IgD-negative memory B cell (primary cell): ENCODE measurements around the gene TAF1D. TPM values are rescaled to one million over a fixed set of nuclear protein-coding genes. Genes with fewer than 3 reads are reported as not detected.
"Not testable (repeated sequence)": the region's sequence is repeated elsewhere in the genome, so short reads cannot be mapped to it uniquely, and the experiment has no call there.

Experiments used
- H3K27ac Mint-ChIP-seq, 3 donors: one replicate each; pipeline ENCODE4 v1.8.0; 2020 to 2022; ENCODE audit warnings: mild to moderate bottlenecking in 3 of 3, mixed read lengths in 3 of 3, moderate library complexity in 1 of 3
- H3K27me3 Mint-ChIP-seq: one replicate; pipeline ENCODE4 v1.8.0; 2021; ENCODE audit warnings: mixed read lengths
- H3K36me3 Mint-ChIP-seq: one replicate; pipeline ENCODE4 v1.8.0; 2020; ENCODE audit warnings: mild to moderate bottlenecking, mixed read lengths
- H3K4me1 Mint-ChIP-seq, 3 donors: one replicate each; pipeline ENCODE4 v1.8.0; 2020 to 2022; ENCODE audit warnings: mixed read lengths in 3 of 3, mild to moderate bottlenecking in 1 of 3
- H3K4me3 Mint-ChIP-seq, 4 donors: one replicate each; pipeline ENCODE4 v1.8.0; 2020 to 2022; ENCODE audit warnings: mild to moderate bottlenecking in 4 of 4, mixed read lengths in 4 of 4, moderate library complexity in 3 of 4
- H3K9me3 Mint-ChIP-seq, 3 donors: one replicate each; pipeline ENCODE4 v1.8.0; 2020 to 2021; ENCODE audit warnings: mixed read lengths in 3 of 3, mild to moderate bottlenecking in 1 of 3
- polyA plus RNA-seq: library from polyadenylated mRNA; unstranded; fragments of 300-500 nt; fragmentation: Illumina TruSeq; gene quantifications from one replicate; pipeline ENCODE4 v1.2.3, GENCODE V29; 2021

TAF1D gene, protein sequence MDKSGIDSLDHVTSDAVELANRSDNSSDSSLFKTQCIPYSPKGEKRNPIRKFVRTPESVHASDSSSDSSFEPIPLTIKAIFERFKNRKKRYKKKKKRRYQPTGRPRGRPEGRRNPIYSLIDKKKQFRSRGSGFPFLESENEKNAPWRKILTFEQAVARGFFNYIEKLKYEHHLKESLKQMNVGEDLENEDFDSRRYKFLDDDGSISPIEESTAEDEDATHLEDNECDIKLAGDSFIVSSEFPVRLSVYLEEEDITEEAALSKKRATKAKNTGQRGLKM
- 33.4 TPM for polyA plus RNA-seq

DNA sequence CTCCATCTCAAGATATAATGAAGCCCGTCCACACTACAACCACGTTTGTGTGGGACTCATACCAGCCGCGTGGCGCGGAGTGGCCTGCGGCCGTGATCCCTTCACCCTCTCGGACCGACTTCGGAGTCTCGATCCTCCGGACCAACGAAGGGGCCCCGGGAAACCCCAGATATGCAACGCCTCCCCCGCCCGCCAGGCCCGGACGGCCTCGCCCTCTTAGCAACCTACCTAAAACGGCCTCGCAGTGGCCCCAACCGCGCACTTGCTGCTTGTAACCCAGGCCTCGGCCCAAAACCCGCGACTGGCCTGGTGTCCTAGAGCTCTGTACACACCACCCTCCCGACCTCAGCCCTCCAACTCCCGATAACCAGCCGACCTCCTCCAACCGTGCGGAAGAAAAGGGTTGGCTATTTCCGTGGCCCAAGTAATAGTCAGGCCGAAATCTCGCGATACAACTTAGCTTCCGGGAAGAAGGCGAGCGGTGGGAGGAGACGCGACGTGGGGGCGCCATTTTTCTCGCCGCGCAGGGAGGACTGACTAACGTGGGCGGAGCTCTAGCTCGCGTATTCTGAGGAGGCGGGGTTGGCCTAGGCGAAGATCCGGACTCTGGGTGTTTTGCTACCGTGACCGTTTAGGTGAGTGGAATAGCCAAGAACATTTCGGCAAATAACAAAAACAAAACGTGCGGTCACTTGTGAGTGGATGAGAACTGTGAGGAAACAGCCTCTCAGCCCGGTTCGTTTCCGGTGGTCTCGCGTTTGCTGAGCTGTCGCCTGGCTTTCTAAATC is at the start of gene TAF1D, which contains the start of gene C11orf54:
TSS of gene TAF1D (minus strand) at position 402 of the 788 bp plus-strand sequence. CDS start 2,191 bp downstream, outside the sequence.
TSS of gene C11orf54 (plus strand) at position 579 of the 788 bp plus-strand sequence. CDS start 5,722 bp downstream, outside the sequence.
- Mint-ChIP-seq H3K27ac (peak within 1 kb of the TSS; percentile 96 to 100 (median 100)), H3K4me1 (peaks cover 40 to 50% (median 47%) of the 10 kb centered on the region in 3 donors), H3K4me3 (peak within 1 kb of the TSS; percentile 97 to 100 (median 100)), H3K9me3 (no peaks in the 10 kb centered on the region), H3K36me3 (peaks cover 8% of the 10 kb centered on the region), H3K27me3 (peaks cover 2% of the 10 kb centered on the region)

DNA sequence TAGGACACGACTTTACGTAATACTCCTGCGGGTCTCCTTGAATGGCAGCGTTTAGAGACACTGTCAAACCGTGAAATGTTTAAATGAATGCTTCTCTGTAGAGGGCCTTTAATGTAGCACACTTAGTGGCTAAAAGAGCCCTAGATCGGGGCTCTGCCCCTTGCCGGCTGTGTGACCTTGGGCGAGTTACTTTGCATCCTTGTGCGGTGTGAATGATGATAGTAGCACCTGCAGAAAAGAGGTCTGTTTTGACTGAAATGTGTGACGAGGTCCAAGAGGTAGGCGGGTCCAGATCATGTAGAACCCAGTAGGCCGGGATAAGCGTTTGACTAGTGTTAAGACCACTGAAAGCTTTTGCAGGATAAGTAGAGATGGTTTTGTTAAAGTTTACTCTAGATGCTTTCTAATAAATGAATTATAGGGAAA is 43.7 kb upstream of the TAF1D start:
- no peaks in the 10 kb centered on the region for H3K27me3 Mint-ChIP-seq
- H3K4me3 Mint-ChIP-seq: peak overlapping the region; percentile 93 to 100 (median 100)
- H3K36me3 Mint-ChIP-seq: peaks cover 4% of the 10 kb centered on the region
- peaks cover 0 to 2% (median 0%) of the 10 kb centered on the region in 3 donors for H3K9me3 Mint-ChIP-seq
- peaks cover 28 to 32% (median 28%) of the 10 kb centered on the region in 3 donors for H3K4me1 Mint-ChIP-seq
- peak overlapping the region; percentile 54 to 97 (median 91) for H3K27ac Mint-ChIP-seq

DNA sequence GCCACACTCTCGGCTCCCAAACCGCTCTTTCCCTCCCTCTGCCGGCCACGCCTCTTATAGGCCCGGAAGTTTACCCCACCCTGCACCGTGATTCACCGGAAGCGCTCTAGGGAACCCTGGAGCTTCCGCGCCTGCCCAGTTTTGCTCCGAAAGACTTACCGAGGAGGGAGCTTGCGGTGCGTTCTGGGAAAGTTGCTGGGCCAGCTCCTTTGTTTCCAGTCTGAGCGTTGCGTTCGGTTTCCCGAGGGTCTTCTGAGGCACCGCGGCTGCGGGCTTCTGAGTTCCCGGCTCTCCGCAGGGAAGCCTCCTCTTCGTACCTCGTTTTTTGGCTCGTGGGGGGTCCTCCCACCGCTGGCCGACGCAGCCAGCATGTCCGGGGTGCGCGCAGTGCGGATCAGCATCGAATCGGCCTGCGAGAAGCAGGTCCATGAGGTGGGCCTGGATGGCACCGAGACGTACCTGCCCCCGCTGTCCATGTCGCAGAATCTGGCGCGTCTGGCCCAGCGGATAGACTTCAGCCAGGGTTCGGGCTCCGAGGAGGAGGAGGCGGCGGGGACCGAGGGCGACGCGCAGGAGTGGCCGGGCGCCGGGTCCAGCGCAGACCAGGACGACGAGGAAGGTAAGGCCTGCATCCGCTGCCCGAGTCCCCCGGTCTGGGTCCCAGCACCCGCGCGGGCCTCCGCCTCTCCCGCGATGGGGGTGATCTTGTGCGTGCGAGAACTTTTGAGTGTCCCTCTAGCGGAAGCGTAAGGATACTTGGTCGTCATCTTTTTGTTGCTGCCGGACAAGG is 43.0 kb upstream of the TAF1D start, which contains the start of gene MED17:
TSS of gene MED17 (plus strand) at position 138 of the 790 bp plus-strand sequence. CDS start at position 370, 232 bp downstream.
- Mint-ChIP-seq H3K4me3 (peak within 1 kb of the TSS; percentile 93 to 100 (median 100)), H3K27ac (peak within 1 kb of the TSS; percentile 54 to 97 (median 96)), H3K27me3 (no peaks in the 10 kb centered on the region), H3K36me3 (peaks cover 4% of the 10 kb centered on the region), H3K4me1 (peaks cover 28 to 32% (median 28%) of the 10 kb centered on the region in 3 donors), H3K9me3 (peaks cover 0 to 2% (median 0%) of the 10 kb centered on the region in 3 donors)

DNA sequence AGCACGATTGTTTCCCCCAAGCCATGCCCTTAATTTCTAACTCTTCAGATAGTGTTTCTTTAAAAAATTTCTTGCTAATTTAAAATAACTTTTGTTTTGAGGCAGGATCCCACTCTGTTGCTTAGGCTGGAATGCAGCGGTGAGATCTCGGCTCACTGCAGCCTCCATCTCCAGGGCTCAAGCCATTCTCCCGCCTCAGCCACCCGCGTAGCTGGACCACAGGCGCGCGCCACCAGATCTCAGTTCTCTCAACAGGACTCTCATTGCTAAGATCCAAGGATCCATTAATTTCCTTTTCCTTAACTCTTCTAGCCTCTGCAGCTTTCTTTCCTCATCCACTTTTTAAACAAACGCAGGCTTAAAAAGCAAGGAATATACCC is 42.5 kb upstream of the TAF1D start:
- H3K36me3 Mint-ChIP-seq: peaks cover 5% of the 10 kb centered on the region
- H3K9me3 Mint-ChIP-seq: peaks cover 0 to 2% (median 0%) of the 10 kb centered on the region in 3 donors
- H3K27ac Mint-ChIP-seq: peak overlapping the region; percentile 54 to 97 (median 96)
- H3K4me3 Mint-ChIP-seq: peak overlapping the region; percentile 93 to 100 (median 100)
- no peaks in the 10 kb centered on the region for H3K27me3 Mint-ChIP-seq
- peaks cover 27 to 30% (median 28%) of the 10 kb centered on the region in 3 donors for H3K4me1 Mint-ChIP-seq

DNA sequence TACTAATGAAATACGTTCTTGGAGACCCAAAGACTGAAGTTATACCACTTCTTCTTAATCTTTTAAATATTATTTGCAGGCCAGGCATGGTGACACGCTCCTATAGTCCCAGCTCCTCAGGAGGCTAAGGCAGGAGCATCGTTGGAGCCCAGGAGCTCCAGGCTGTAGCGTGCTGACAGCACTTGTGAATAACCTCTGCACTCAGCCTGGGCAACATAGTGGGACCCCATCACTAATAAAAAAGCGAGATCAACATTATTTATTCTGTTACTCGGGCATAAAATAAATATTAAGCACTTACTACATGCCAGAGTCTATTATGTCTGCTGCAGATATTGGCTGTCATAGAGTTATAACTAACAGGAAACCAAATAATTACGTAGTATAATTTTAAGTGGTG is 42.1 kb upstream of the TAF1D start:
- peaks cover 6% of the 10 kb centered on the region for H3K36me3 Mint-ChIP-seq
- peaks cover 25 to 28% (median 28%) of the 10 kb centered on the region in 3 donors for H3K4me1 Mint-ChIP-seq
- no peaks in the 10 kb centered on the region for H3K27me3 Mint-ChIP-seq

DNA sequence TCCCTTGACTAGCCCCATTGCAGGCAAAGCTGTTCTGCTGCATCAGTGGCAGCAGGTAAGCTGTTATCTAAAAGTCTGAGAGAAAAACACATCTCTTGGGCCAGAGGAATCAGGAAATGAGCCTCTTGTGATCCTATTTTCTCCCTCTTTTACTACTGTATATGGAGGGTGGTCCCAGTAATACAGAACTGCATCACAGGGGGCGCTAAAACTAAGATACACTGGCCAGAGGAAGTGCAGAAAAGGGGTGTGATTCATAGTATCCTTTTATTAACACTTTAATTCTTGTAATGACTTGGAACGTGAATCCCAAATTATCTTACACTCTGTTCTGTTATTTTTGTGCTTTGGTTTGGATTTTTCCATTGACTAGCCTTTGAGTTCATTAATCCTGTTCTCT is 34.0 kb upstream of the TAF1D start:
- Mint-ChIP-seq H3K27ac (no peak overlapping the region), H3K4me1 (peaks cover 0 to 3% (median 0%) of the 10 kb centered on the region in 3 donors), H3K27me3 (no peaks in the 10 kb centered on the region), H3K9me3 (peaks cover 0 to 4% (median 0%) of the 10 kb centered on the region in 3 donors), H3K4me3 (peak overlapping the region in 1 of 4 donors; percentile 41), H3K36me3 (peaks cover 7% of the 10 kb centered on the region)

More for the DNA sequence above, 42.1 kb upstream of the TAF1D start:
- H3K9me3 Mint-ChIP-seq: peaks cover 0 to 2% (median 0%) of the 10 kb centered on the region in 3 donors
- H3K4me3 Mint-ChIP-seq: peak overlapping the region; percentile 93 to 100 (median 100)
- H3K27ac Mint-ChIP-seq: peak overlapping the region in 2 of 3 donors; percentile 54 to 66

DNA sequence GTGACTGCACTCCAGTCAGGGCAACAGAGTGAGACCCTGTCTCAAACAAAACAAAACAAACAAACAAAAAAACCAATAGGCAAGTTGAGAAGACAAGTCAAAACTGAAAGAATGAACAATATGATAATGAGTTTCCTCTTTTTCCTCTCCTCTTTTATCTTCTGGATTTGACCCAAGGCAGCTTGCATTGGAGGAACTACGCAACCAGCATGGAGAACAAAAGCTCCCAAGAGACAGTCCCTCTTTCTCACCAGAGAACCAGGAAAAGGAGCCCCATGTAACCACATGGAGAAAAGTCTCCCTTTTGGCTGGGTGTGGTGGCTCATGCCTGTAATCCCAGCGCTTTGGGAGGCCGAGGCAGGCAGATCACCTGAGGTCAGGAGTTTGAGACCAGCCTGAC is 33.3 kb upstream of the TAF1D start:
- not testable (repeated sequence) for H3K4me1 Mint-ChIP-seq, H3K27me3 Mint-ChIP-seq, H3K27ac Mint-ChIP-seq, H3K9me3 Mint-ChIP-seq, H3K36me3 Mint-ChIP-seq
- H3K4me3 Mint-ChIP-seq: peak overlapping the region in 1 of 4 donors; percentile 1

DNA sequence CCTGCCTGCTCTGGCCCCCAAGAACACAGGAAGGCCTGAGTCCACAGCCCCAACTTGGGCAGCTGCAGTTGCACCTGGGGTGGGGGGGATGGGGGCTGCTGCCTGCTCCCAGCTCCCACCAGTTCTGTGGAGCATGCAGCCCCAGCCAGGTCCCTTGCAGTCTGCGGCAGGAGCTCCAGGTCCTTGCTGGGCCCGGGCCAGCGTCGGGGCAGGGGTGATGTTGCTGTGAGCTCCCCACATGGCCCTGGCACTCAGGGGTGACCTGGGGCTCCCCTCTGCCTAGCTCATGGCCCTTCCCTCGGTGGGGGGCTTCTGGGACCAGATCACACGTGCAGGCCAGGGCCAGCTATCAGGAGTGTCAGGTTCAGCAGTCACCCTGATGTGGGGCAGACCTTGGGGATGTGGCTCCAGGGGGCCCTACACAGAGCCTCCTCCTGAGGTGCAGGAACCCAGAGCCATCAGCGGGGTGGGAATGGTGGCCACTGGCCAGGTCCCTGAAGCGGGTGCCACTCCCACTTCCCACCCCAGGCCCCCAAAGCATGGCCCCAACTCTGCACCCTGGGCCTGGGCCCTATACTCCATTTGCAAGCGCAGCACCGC is 32.4 kb upstream of the TAF1D start:
- peaks cover 0 to 4% (median 0%) of the 10 kb centered on the region in 3 donors for H3K9me3 Mint-ChIP-seq
- H3K4me3 Mint-ChIP-seq: no peak overlapping the region
- peaks cover 5% of the 10 kb centered on the region for H3K36me3 Mint-ChIP-seq
- H3K4me1 Mint-ChIP-seq: peaks cover 0 to 3% (median 0%) of the 10 kb centered on the region in 3 donors
- H3K27ac Mint-ChIP-seq: no peak overlapping the region
- H3K27me3 Mint-ChIP-seq: no peaks in the 10 kb centered on the region

DNA sequence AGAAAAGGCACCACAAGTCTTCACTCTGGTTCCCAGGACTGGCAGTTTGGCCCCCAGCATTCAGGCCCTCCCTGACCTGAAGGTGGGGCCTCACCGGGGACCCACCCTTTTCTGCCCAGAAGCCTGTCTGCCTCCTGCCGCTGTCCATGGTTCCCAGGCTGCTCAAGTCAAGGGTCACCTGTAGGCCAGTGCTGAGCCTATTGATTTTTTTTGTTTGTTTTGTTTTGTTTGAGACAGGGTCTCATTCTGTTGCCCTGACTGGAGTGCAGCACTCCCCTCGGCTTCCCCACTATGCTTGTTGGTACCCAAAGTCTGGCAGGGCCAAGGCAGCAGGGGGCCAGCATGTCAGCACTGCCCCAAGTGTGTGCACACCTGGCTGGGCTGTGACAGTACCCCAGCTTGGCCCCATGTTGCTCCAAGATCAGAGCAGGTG is 31.8 kb upstream of the TAF1D start:
- Mint-ChIP-seq H3K27ac (no peak overlapping the region), H3K4me1 (peaks cover 0 to 3% (median 0%) of the 10 kb centered on the region in 3 donors), H3K4me3 (no peak overlapping the region), H3K27me3 (no peaks in the 10 kb centered on the region), H3K36me3 (peaks cover 4% of the 10 kb centered on the region), H3K9me3 (peaks cover 0 to 3% (median 0%) of the 10 kb centered on the region in 3 donors)

DNA sequence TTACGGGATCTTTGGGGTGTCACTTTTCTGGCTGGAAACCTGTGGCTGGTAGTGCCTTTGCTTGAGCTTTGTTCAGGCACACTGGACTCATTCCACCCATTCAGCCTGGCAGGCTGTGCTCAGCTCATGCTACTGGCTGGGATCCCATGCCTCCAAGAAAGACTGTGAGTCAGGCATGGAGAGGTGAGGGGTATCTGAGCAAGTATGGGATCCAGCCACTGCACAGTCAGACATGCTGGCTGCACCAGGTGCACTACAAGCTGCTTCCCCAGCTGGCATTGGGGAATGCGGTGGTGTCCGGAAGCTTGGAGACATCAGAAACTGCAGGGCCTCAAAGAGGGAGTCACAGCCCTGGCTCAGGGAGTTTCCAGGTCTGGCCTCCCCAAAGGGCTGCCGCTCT is 30.8 kb upstream of the TAF1D start:
- H3K36me3 Mint-ChIP-seq: peaks cover 4% of the 10 kb centered on the region
- H3K27ac Mint-ChIP-seq: no peak overlapping the region
- peaks cover 0 to 3% (median 2%) of the 10 kb centered on the region in 3 donors for H3K4me1 Mint-ChIP-seq
- H3K9me3 Mint-ChIP-seq: peaks cover 0 to 3% (median 0%) of the 10 kb centered on the region in 3 donors
- H3K27me3 Mint-ChIP-seq: no peaks in the 10 kb centered on the region
- H3K4me3 Mint-ChIP-seq: no peak overlapping the region

DNA sequence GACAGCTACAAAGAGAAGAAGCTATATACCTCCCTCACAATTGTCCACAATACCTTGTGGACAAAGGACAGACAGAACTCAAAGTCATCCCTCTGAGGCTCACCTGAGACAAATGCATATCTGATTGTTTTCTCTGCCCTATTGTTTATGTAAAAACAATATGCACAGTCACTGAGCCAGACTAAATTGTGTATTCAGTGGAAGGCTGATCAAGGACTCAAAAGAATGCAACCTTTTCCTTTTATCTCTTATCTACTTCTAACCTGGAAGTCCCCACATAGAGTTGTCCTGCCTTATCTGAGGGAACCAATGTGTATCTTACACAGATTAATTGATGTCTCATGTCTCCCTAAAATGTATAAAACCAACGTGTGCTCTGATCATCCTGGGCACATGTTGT is 28.9 kb upstream of the TAF1D start:
- Mint-ChIP-seq H3K36me3 (peaks cover 6% of the 10 kb centered on the region), H3K4me1 (peaks cover 0 to 4% (median 1%) of the 10 kb centered on the region in 3 donors), H3K27me3 (no peaks in the 10 kb centered on the region), H3K9me3 (peaks cover 2 to 7% (median 3%) of the 10 kb centered on the region in 3 donors), H3K27ac (no peak overlapping the region), H3K4me3 (no peak overlapping the region)

DNA sequence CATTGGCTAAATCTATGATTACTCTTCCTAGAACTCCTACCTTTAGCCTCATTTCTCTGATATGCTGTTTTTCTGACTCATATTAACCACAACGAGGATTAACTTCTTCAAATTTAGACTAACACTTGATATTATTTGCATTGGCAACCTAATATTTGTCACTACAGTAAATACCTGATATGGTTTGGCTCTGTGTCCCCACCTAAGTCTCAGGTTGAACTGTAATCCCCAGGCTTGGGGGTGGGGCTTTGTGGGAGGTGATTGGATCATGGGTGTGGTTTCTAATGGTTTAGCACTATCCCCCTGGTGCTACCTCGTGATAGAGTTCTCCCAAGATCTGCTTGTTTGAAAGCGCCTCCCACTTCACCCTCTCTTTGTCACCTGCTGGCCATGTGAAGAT is 25.7 kb upstream of the TAF1D start:
- peaks cover 6% of the 10 kb centered on the region for H3K36me3 Mint-ChIP-seq
- H3K27ac Mint-ChIP-seq: no peak overlapping the region
- peaks cover 0 to 4% (median 0%) of the 10 kb centered on the region in 3 donors for H3K4me1 Mint-ChIP-seq
- no peak overlapping the region for H3K4me3 Mint-ChIP-seq
- no peaks in the 10 kb centered on the region for H3K27me3 Mint-ChIP-seq
- H3K9me3 Mint-ChIP-seq: peaks cover 2 to 7% (median 3%) of the 10 kb centered on the region in 3 donors

DNA sequence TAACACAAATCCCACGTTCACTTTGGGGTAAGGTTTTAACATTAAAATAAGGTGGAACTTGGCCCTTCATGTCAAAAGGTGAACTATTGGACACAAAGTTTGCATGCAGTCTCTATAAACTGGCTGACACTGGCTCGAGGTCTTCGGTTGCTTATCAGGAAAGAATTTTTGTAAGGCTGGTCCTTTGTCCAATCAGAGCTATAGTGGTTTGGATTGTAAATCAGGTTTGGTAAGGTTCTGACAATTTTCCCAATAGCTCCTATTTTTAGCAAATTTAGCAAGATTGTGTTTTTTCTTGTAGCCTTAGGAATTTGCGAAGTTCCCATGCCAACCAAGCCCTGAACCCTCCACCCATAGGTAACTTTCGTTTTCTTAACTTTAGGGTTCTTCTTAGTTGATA is 25.2 kb upstream of the TAF1D start:
- H3K36me3 Mint-ChIP-seq: peaks cover 3% of the 10 kb centered on the region

DNA sequence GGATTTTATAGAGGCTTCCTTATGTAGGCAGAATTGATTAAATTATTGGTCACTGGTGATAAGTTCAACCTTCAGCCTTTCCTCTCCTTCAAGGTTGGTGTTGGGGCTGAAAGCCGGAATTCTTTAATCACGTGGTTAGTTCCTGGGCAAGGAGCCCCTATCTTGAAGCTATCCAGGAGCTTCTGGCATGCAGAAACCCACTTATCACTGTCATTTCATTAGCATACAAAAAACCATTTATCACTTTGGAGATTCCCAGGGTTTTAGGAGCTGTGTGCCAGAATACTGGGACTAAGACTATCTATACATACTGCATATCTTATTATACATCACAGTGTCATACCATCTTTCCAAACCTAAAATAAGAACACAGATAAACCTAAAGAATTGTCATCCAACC is 24.3 kb upstream of the TAF1D start:
- peaks cover 0 to 4% (median 0%) of the 10 kb centered on the region in 3 donors for H3K4me1 Mint-ChIP-seq
- H3K27me3 Mint-ChIP-seq: no peaks in the 10 kb centered on the region
- H3K36me3 Mint-ChIP-seq: peaks cover 3% of the 10 kb centered on the region
- no peak overlapping the region for H3K4me3 Mint-ChIP-seq
- peaks cover 0 to 7% (median 2%) of the 10 kb centered on the region in 3 donors for H3K9me3 Mint-ChIP-seq
- no peak overlapping the region for H3K27ac Mint-ChIP-seq

More for the DNA sequence above, 25.2 kb upstream of the TAF1D start:
- H3K4me1 Mint-ChIP-seq: peaks cover 0 to 4% (median 0%) of the 10 kb centered on the region in 3 donors
- H3K4me3 Mint-ChIP-seq: no peak overlapping the region
- no peak overlapping the region for H3K27ac Mint-ChIP-seq
- H3K27me3 Mint-ChIP-seq: no peaks in the 10 kb centered on the region
- H3K9me3 Mint-ChIP-seq: peaks cover 0 to 7% (median 2%) of the 10 kb centered on the region in 3 donors
